Measurements from ENCODE around the gene CFAP74.

DNA sequence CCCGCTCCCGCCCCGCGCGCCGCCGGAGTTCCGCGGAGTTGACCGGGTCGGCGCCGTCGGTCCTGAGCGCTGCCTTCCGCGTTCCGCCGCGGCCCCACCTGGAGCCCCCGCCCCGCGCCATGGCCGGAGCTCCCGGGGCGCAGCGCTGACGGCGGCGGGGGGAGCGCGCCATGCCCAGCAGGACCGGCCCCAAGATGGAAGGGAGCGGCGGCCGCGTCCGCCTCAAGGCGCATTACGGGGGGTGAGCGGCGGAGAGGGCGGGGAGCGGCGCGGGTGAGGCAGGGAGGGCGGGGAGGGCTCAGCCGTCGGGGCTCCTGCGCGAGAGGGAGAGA lies 46.8 kb upstream of the CFAP74 start:
- TF ChIP-seq GATA2 (IDR thresholded peaks at IDR 0.05; ENCODE audit: low read depth, low read length) (no peak), GATA3 (IDR thresholded peaks at IDR 0.05; ENCODE audit: low read depth, low read length) (no peak)
